Osteocyte (in vitro differentiated cells): Measurements from ENCODE around the gene NEDD8. TPM values are rescaled to one million over a fixed set of nuclear protein-coding genes. Genes with fewer than 3 reads are reported as not detected.
A peak's percentile ranks its signal among the peaks of the same experiment; 100 is the strongest.

ENCODE experiments used
- DNase-seq: peaks from one replicate; pipeline ENCODE4 v3.0.0; 2021; ENCODE audit warnings: mixed read lengths; ENCODE audit not compliant: unreplicated experiment; ENCODE audit errors: extremely low spot score
- H3K27ac Mint-ChIP-seq: one replicate; pipeline ENCODE4 v1.8.0; 2021; ENCODE audit warnings: mild to moderate bottlenecking, mixed read lengths; ENCODE audit not compliant: unreplicated experiment
- H3K27me3 Mint-ChIP-seq: one replicate; pipeline ENCODE4 v1.8.0; 2021; ENCODE audit warnings: mixed read lengths; ENCODE audit not compliant: unreplicated experiment
- H3K36me3 Mint-ChIP-seq: one replicate; pipeline ENCODE4 v1.8.0; 2021; ENCODE audit warnings: mixed read lengths; ENCODE audit not compliant: unreplicated experiment
- H3K4me1 Mint-ChIP-seq: one replicate; pipeline ENCODE4 v1.8.0; 2021; ENCODE audit warnings: mixed read lengths; ENCODE audit not compliant: unreplicated experiment
- H3K4me3 Mint-ChIP-seq: one replicate; pipeline ENCODE4 v1.8.0; 2021; ENCODE audit warnings: mild to moderate bottlenecking, moderate library complexity, mixed read lengths; ENCODE audit not compliant: unreplicated experiment
- H3K9me3 Mint-ChIP-seq: one replicate; pipeline ENCODE4 v1.8.0; 2021; ENCODE audit warnings: mixed read lengths; ENCODE audit not compliant: unreplicated experiment
- total RNA-seq: library from RNA; stranded (reverse); gene quantifications from 2 replicates; pipeline ENCODE4 v1.2.1, GENCODE V29; 2021
- TF ChIP-seq, protein P1 (sequence below): fragments of 200-600 bp; sonication (generic); IDR thresholded peaks from 2 replicates; pipeline ENCODE4 v1.5.0; 2021; ENCODE audit warnings: antibody characterized with exemption, mild to moderate bottlenecking, moderate library complexity

Gene NEDD8
- total RNA-seq, 1 donor from 2014 or later: 158 TPM

DNA sequence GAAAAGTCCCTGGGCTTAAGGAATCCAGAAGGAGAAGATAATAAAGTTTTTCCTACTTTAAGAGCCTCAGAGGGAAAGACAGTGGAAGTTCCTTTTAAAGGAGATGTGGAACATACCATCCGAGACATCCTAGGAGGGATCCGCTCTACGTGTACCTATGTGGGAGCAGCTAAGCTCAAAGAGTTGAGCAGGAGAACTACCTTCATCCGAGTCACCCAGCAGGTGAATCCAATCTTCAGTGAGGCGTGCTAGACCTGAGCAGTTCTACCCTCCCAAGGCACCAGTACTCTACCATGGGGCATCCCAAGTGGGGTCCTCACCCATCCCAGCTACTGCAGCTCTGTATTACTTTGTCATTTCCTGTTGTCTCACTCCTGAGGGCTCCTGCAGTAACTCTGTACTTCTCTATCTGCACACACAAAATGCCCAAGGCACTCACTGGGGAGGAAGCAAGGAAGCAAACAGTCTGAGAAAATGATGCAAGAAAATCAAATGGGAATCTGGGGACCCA, 6.4 kb upstream of the NEDD8 start:
- H3K27ac Mint-ChIP-seq: no peak overlapping the region
- TF ChIP-seq, protein P1, sequence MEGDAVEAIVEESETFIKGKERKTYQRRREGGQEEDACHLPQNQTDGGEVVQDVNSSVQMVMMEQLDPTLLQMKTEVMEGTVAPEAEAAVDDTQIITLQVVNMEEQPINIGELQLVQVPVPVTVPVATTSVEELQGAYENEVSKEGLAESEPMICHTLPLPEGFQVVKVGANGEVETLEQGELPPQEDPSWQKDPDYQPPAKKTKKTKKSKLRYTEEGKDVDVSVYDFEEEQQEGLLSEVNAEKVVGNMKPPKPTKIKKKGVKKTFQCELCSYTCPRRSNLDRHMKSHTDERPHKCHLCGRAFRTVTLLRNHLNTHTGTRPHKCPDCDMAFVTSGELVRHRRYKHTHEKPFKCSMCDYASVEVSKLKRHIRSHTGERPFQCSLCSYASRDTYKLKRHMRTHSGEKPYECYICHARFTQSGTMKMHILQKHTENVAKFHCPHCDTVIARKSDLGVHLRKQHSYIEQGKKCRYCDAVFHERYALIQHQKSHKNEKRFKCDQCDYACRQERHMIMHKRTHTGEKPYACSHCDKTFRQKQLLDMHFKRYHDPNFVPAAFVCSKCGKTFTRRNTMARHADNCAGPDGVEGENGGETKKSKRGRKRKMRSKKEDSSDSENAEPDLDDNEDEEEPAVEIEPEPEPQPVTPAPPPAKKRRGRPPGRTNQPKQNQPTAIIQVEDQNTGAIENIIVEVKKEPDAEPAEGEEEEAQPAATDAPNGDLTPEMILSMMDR: no peak
- no peaks in the 10 kb centered on the region for H3K27me3 Mint-ChIP-seq
- peaks cover 43% of the 10 kb centered on the region for H3K36me3 Mint-ChIP-seq
- no peaks in the 10 kb centered on the region for H3K9me3 Mint-ChIP-seq
- DNase-seq: no peak
- peaks cover 51% of the 10 kb centered on the region for H3K4me1 Mint-ChIP-seq
- no peak overlapping the region for H3K4me3 Mint-ChIP-seq

- Mint-ChIP-seq H3K36me3 (peaks cover 43% of the 10 kb centered on the region), H3K27ac (no peak overlapping the region), H3K4me3 (no peak overlapping the region), H3K9me3 (no peaks in the 10 kb centered on the region), H3K4me1 (peaks cover 51% of the 10 kb centered on the region), H3K27me3 (no peaks in the 10 kb centered on the region)
- no peak for DNase-seq
- TF ChIP-seq, protein P1: no peak
Observed at GRCh38 chr14:24238123-24238522, 6.0 kb upstream of the NEDD8 start.

- H3K27ac Mint-ChIP-seq: peak overlapping the region; percentile 6
- peaks cover 43% of the 10 kb centered on the region for H3K36me3 Mint-ChIP-seq
- TF ChIP-seq, protein P1: no peak
- H3K4me1 Mint-ChIP-seq: peaks cover 49% of the 10 kb centered on the region
- H3K9me3 Mint-ChIP-seq: no peaks in the 10 kb centered on the region
- no peaks in the 10 kb centered on the region for H3K27me3 Mint-ChIP-seq
- DNase-seq: no peak
- H3K4me3 Mint-ChIP-seq: no peak overlapping the region
Observed at GRCh38 chr14:24237463-24237955, 5.3 kb upstream of the NEDD8 start.

- Mint-ChIP-seq H3K27me3 (no peaks in the 10 kb centered on the region), H3K36me3 (peaks cover 43% of the 10 kb centered on the region), H3K9me3 (no peaks in the 10 kb centered on the region), H3K4me3 (no peak overlapping the region), H3K4me1 (peaks cover 47% of the 10 kb centered on the region), H3K27ac (no peak overlapping the region)
- TF ChIP-seq, protein P1: no peak
- no peak for DNase-seq
Observed at GRCh38 chr14:24236689-24237462, 4.7 kb upstream of the NEDD8 start.
